ENCODE measurements around the gene PRKN.
"Not testable (repeated sequence)": the region's sequence is repeated elsewhere in the genome, so short reads cannot be mapped to it uniquely, and the experiment has no call there.

Gene PRKN

DNA sequence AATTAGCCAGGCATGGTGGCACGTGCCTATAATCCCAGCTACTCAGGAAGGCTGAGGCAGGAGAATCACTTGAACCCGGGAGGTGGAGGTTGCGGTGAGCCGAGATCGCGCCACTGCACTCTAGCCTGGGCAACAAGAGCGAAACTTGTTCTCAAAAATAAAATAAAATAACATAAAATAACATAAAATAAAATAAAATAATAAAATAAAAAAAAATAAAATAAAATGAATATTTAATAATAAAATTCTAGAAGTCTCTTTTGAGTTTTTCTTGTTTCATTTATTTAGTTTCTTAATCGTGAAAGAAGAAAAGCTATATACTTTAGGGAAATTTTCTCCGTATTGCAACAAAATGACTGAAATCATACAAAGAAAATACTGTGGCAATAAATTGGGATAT is 841.0 kb downstream of the PRKN start:
- H3K9me3 Mint-ChIP-seq; DNase-seq; H3K36me3 Mint-ChIP-seq (ENCODE audit: low read depth); H3K4me1 Mint-ChIP-seq (ENCODE audit: low read depth); H3K4me3 Mint-ChIP-seq; H3K27me3 Mint-ChIP-seq; H3K27ac Mint-ChIP-seq: not testable (repeated sequence)

DNA sequence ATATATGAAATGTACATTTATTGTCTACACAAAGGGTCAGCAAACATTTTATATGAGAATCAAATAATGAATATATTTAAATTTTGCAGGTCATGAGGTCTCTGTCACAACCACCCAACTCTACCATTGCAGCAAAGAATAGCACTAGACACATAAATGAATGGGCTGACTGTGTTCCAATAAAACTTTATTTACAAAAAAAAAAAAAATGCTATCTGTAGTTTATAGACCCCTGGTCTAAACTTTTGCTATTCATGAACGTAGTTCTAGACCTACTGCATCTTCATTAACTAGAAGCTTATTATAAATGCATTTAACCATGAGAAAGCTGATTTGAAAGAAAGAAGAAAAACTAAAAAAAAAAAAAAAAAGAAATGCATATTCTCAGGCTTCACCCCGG is 842.8 kb downstream of the PRKN start:
- Mint-ChIP-seq H3K36me3 (ENCODE audit: low read depth) (no peaks in the 10 kb centered on the region), H3K27me3 (no peaks in the 10 kb centered on the region), H3K27ac (no peak overlapping the region), H3K9me3 (no peaks in the 10 kb centered on the region), H3K4me1 (ENCODE audit: low read depth) (no peaks in the 10 kb centered on the region), H3K4me3 (no peak overlapping the region)
- no peak for DNase-seq

DNA sequence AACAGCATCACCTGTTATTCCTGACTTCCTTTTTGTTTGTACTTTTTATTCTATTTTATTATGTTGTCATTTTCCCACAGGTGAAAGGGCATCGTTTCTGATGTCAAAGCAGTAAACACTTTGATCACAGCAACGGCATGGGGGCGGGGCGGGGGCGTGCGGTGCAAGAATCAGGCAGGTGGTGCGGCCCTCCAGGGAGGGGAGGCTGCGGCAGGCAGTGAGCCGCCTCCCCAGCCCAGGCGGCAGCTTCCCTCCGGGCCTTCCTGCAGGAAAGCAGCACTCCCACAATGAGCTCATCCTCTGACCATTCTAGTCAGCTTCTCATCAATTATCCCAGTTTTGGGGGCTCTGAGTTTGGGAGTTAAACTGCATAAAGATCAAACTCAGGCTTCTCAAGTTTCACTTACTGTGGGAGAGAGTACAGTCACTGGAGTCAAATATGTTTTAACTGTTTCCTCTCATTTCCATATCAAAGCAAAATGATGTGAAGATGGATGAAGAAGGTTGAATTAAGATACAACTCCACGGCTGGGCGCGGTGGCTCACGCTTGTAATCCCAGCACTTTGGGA is 845.3 kb downstream of the PRKN start:
- Mint-ChIP-seq H3K4me3 (no peak overlapping the region), H3K9me3 (peaks cover 3% of the 10 kb centered on the region), H3K27me3 (no peaks in the 10 kb centered on the region)

DNA sequence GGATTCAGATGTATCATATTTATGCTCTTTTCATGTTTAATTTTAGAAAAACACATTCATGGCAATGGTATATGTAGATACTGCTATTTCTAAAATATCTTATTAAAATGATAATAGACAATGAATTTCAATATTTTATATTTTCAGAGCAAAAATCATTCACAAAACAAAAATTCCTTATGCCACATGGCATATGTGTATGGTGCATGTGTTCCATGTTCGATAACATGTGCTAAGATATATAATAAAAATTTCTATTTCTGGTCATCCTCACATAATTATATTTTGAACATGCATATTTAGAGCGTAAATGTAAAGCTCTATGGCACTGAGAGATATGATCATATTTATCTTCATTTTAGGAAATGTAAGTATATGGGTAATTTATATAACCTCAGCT is 847.5 kb downstream of the PRKN start:
- Mint-ChIP-seq H3K4me1 (ENCODE audit: low read depth) (no peaks in the 10 kb centered on the region), H3K27me3 (no peaks in the 10 kb centered on the region), H3K9me3 (peaks cover 3% of the 10 kb centered on the region), H3K27ac (no peak overlapping the region), H3K4me3 (no peak overlapping the region), H3K36me3 (ENCODE audit: low read depth) (no peaks in the 10 kb centered on the region)
- no peak for DNase-seq

More for the DNA sequence above, 845.3 kb downstream of the PRKN start:
- no peak for DNase-seq
- Mint-ChIP-seq H3K27ac (no peak overlapping the region), H3K4me1 (ENCODE audit: low read depth) (no peaks in the 10 kb centered on the region), H3K36me3 (ENCODE audit: low read depth) (no peaks in the 10 kb centered on the region)

DNA sequence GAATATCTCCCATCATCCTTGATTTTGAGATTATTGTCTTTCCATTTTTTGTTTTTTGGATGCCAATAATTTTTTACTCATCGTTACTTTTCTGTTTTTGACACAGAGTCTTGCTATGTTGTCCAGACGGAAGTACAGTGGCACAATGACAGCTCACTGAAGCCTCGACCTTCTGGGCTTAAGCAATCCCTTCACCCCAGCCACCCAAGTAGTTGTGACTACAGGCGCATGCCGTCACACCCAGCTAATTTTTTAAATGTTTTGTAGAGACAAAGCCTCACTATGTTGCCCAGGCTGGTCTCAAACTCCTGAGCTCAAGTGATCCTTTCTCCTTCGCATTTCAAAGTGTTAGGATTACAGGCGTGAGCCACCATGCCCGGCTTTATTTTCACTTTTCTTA is 851.3 kb downstream of the PRKN start:
- Mint-ChIP-seq H3K9me3 (peaks cover 3% of the 10 kb centered on the region), H3K4me3 (no peak overlapping the region), H3K27ac (no peak overlapping the region)

DNA sequence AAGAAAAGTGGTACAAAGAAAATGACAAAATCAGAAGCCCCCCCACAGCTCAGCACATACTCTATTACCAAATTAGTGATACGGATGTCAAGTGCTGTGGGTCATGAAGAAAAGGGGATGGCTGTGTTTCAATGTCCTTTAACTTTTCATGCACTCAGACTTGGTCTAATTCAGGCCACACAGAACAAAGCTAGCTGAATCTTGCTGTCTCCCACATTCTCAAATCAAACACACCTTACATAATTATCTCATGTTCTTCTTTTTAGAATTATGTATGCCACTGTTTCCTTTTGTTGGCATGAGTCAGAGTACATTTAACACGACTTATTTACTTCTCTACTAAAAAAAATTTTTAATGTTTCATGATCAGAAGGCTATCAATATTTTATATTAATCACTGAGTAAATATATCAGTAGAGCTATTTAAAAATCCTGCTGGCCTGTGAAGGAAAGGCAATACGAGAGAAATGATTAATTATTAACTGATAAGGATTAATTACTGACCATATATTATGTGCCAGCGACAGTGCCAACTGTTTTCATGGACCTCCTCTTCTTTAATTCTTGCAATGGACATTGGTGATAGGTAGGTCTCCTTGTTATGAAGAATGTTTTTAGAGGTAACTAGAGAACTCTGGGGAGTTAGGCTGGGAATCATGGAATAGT is 857.2 kb downstream of the PRKN start:
- Mint-ChIP-seq H3K27ac (no peak overlapping the region), H3K4me3 (no peak overlapping the region), H3K4me1 (ENCODE audit: low read depth) (no peaks in the 10 kb centered on the region), H3K36me3 (ENCODE audit: low read depth) (no peaks in the 10 kb centered on the region), H3K27me3 (no peaks in the 10 kb centered on the region), H3K9me3 (no peaks in the 10 kb centered on the region)
- no peak for DNase-seq

More for the DNA sequence above, 851.3 kb downstream of the PRKN start:
- no peak for DNase-seq
- no peaks in the 10 kb centered on the region for H3K4me1 Mint-ChIP-seq (ENCODE audit: low read depth)
- no peaks in the 10 kb centered on the region for H3K36me3 Mint-ChIP-seq (ENCODE audit: low read depth)
- H3K27me3 Mint-ChIP-seq: no peaks in the 10 kb centered on the region

DNA sequence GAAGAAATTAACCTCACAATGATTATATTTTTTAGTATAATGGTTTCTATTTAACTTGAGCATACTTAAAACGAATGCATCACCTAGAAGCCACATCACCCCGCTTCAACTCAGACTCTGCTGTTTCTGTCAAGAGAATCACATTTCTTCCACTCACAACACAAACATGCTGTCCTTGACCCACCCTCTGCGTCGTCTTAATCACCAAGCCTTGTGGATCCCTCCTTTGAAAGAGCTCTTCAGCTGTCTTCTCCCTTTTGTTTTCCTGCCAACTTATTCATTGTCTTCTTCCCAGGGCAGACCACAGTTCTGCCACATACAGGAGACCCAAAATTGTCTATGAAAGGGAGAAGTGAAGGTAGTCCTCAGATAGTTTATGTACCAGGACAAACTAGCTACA is 858.1 kb downstream of the PRKN start:
- H3K27ac Mint-ChIP-seq: no peak overlapping the region
- H3K4me3 Mint-ChIP-seq: no peak overlapping the region
- no peak for DNase-seq
- no peaks in the 10 kb centered on the region for H3K36me3 Mint-ChIP-seq (ENCODE audit: low read depth)
- H3K4me1 Mint-ChIP-seq (ENCODE audit: low read depth): no peaks in the 10 kb centered on the region
- H3K27me3 Mint-ChIP-seq: no peaks in the 10 kb centered on the region
- H3K9me3 Mint-ChIP-seq: no peaks in the 10 kb centered on the region

DNA sequence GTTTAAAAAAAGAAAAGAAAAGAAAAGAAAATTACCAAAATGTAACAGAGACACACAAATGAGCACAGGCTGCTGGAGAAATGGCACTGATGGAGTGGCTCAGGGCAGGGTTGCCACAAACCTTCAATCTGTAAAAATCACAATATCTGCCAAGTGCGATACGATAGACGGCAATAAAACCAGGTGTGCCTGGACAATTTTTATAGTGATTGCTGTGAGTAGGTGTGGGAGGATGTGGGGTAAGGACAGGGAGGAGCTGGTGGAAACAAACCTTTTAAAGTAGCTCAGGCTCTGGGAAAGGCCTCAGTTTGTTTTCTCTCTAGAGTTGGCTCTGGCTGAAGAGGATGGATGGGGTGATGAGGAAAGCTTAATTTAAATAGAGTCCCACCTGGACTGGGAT is 861.0 kb downstream of the PRKN start:
- Mint-ChIP-seq H3K27ac (no peak overlapping the region), H3K27me3 (no peaks in the 10 kb centered on the region), H3K36me3 (ENCODE audit: low read depth) (no peaks in the 10 kb centered on the region), H3K9me3 (no peaks in the 10 kb centered on the region), H3K4me1 (ENCODE audit: low read depth) (peaks cover 2% of the 10 kb centered on the region), H3K4me3 (no peak overlapping the region)
- DNase-seq: no peak

DNA sequence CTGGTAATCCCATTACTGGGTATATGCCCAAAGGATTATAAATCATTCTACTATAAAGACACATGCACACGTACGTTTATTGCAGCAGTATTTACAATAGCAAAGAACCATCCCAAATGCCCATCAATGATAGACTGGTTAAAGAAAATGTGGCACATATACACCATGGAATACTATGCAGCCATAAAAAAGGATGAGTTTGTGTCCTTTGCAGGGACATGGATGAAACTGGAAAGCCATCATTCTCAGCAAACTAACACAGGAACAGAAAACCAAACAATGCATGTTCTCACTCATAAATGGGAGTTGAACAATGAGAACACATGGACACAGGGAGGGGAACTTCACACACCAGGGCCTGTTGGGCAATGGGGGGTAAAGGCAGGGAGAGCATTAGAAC is 866.5 kb downstream of the PRKN start:
- not testable (repeated sequence) for H3K27me3 Mint-ChIP-seq, H3K4me3 Mint-ChIP-seq

DNA sequence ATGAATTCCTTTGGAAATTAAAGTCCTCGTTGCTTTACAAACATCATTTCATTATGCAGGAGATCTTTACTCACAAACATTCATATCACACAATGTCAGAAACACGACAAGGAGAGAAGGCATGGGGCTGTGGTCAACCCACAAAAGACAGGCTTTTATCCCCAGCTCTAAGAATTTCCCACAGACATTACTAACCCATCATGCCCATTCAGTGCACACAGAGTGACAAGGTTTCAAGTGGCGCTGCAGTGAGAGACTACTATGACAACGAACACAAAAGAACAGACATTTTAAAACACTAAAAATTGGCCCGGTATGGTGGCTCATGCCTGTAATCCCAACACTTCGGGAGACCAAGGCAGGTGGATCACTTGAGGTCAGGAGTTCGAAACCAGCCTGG is 873.9 kb downstream of the PRKN start:
- H3K27ac Mint-ChIP-seq: no peak overlapping the region
- no peaks in the 10 kb centered on the region for H3K36me3 Mint-ChIP-seq (ENCODE audit: low read depth)
- no peaks in the 10 kb centered on the region for H3K9me3 Mint-ChIP-seq
- no peak overlapping the region for H3K4me3 Mint-ChIP-seq
- no peaks in the 10 kb centered on the region for H3K4me1 Mint-ChIP-seq (ENCODE audit: low read depth)
- H3K27me3 Mint-ChIP-seq: no peaks in the 10 kb centered on the region
- no peak for DNase-seq

More for the DNA sequence above, 866.5 kb downstream of the PRKN start:
- not testable (repeated sequence) for H3K9me3 Mint-ChIP-seq; DNase-seq; H3K36me3 Mint-ChIP-seq (ENCODE audit: low read depth); H3K4me1 Mint-ChIP-seq (ENCODE audit: low read depth); H3K27ac Mint-ChIP-seq

DNA sequence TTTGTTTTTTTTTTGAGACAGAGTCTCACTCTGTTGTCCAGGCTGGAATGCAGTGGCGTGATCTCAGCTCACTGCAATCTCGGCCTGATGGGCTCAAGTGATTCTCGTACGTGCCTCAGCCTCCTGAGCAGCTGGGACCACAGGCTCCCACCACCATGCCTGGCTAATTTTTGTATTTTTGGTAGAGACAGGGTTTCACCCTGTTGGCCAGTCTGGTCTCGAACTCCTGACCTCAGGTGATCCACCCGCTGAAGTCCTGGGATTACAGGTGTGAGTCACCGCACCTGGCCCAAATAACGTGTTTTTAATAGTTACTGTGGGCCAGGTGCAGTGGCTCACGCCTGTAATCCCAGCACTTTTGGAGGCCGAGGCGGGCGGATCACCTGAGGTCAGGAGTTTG is 876.1 kb downstream of the PRKN start:
- not testable (repeated sequence) for H3K27me3 Mint-ChIP-seq; DNase-seq; H3K27ac Mint-ChIP-seq; H3K4me1 Mint-ChIP-seq (ENCODE audit: low read depth); H3K9me3 Mint-ChIP-seq; H3K36me3 Mint-ChIP-seq (ENCODE audit: low read depth); H3K4me3 Mint-ChIP-seq

DNA sequence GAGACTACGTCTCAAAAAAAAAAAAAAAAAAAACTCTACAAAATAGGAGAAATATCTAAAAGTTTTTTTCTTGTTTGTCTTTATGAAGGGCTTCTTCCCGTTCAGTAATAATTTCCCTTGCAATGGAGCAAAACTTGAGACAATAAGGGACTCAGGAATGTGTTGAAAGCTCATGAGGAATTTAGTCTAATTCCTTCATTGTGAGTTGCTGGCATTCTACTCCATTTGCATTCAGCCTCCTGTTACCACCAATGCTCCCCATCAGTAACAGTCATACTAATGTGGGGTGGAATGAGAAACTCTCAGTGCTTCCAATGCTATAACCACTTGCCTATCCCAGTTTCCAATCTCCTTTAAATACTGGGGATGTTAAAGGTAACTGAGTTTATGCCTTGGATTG is 877.0 kb downstream of the PRKN start:
- DNase-seq: no peak
- H3K27me3 Mint-ChIP-seq: no peaks in the 10 kb centered on the region
- H3K9me3 Mint-ChIP-seq: no peaks in the 10 kb centered on the region
- no peaks in the 10 kb centered on the region for H3K36me3 Mint-ChIP-seq (ENCODE audit: low read depth)
- H3K4me1 Mint-ChIP-seq (ENCODE audit: low read depth): no peaks in the 10 kb centered on the region
- H3K4me3 Mint-ChIP-seq: no peak overlapping the region
- no peak overlapping the region for H3K27ac Mint-ChIP-seq

DNA sequence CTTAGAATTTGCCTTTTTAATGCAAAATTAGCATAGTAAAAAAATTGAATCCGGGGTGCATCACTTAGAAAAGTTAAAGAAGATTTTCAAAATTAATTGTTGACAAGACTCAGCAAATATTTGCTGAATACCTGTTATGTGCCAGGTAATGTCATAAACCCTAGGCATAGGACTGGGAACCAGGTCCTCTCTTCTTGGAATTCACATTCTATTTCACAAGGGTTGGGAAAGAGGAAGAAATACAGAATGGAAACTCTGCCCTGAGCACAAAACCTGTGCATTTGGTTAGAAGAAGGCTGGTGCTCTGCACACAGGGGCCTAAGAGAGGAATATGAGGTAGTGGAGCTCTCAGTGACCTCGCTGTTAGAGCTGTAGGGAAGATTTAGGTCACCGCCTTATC is 879.9 kb downstream of the PRKN start:
- no peaks in the 10 kb centered on the region for H3K9me3 Mint-ChIP-seq
- H3K4me1 Mint-ChIP-seq (ENCODE audit: low read depth): no peaks in the 10 kb centered on the region
- H3K36me3 Mint-ChIP-seq (ENCODE audit: low read depth): no peaks in the 10 kb centered on the region
- no peak overlapping the region for H3K27ac Mint-ChIP-seq
- no peak overlapping the region for H3K4me3 Mint-ChIP-seq
- H3K27me3 Mint-ChIP-seq: no peaks in the 10 kb centered on the region
- DNase-seq: no peak

DNA sequence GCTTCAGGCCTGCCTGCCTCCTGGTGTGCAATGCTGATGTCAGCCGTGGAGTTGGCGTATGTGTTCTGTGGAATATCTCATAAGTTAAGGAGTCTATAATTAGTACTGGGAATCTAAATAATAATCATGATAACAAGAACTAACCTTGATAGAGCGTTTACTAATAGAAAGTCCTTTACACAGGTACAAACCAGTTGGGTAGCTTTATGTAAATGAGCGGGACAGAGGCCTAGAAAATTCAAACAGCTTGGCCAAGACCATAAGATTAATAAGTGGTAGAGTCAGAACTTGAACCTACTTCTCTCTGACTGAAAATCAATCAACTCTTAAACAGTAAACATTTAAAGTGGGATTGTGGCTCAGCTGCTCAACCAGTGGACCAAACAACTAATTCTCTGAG is 882.8 kb downstream of the PRKN start:
- no peak for DNase-seq
- no peak overlapping the region for H3K4me3 Mint-ChIP-seq
- H3K36me3 Mint-ChIP-seq (ENCODE audit: low read depth): no peaks in the 10 kb centered on the region
- H3K27me3 Mint-ChIP-seq: no peaks in the 10 kb centered on the region
- H3K9me3 Mint-ChIP-seq: no peaks in the 10 kb centered on the region
- H3K27ac Mint-ChIP-seq: no peak overlapping the region
- H3K4me1 Mint-ChIP-seq (ENCODE audit: low read depth): no peaks in the 10 kb centered on the region

DNA sequence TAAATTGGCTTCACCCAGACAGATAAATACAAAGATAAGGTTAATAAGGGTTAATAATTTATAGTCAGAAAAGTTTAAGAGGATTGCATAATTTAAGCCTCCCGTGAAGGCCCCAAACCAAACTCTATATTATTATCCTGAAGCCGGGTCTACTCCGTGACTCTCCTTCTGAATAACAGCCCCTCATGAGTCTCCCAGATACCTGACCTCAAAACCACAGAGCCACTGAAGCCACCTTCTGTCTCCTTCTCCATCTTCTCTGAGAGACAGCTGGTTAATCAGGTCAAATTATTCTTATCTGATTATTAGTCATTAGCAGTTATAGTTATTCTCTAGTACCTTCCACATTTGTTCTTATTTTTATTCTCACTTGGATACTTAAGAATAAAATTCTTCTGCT is 884.5 kb downstream of the PRKN start:
- no peaks in the 10 kb centered on the region for H3K4me1 Mint-ChIP-seq (ENCODE audit: low read depth)
- H3K9me3 Mint-ChIP-seq: no peaks in the 10 kb centered on the region
- no peak overlapping the region for H3K4me3 Mint-ChIP-seq
- no peak for DNase-seq
- no peaks in the 10 kb centered on the region for H3K27me3 Mint-ChIP-seq
- H3K27ac Mint-ChIP-seq: no peak overlapping the region
- H3K36me3 Mint-ChIP-seq (ENCODE audit: low read depth): no peaks in the 10 kb centered on the region

DNA sequence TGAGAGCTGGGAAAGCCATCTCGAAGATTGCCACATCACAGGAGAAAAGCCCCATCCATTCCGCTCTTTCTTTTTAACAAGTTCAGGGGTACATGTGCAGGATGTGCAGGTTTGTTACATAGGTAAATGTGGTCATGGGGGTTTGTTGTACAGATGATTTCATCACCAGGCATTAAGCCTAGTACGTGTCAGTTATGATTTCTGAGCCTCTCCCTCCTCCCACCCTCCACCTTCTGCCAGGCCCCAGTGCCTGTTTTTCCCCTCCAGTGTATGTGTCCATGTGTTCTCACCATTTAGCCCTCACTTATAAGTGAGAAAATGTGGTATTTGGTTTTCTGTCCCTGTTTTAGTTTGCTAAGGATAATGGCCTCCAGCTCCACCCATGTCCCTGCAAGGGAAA is 887.2 kb downstream of the PRKN start:
- Mint-ChIP-seq H3K27me3 (no peaks in the 10 kb centered on the region), H3K27ac (no peak overlapping the region), H3K36me3 (ENCODE audit: low read depth) (no peaks in the 10 kb centered on the region), H3K4me1 (ENCODE audit: low read depth) (no peaks in the 10 kb centered on the region), H3K9me3 (no peaks in the 10 kb centered on the region), H3K4me3 (no peak overlapping the region)
- no peak for DNase-seq
